BE2C (cell line): Measurements from ENCODE around the gene ZDHHC17.

ENCODE experiments used
- DNase-seq: peaks from one replicate; pipeline ENCODE4 v3.0.0-alpha.2; 2020
- H3K27me3 ChIP-seq: fragments of 250-450 bp; sonication (Bioruptor Pico); 2 replicates; pipeline ENCODE4 v1.5.1; 2020; ENCODE audit warnings: mild to moderate bottlenecking
- H3K36me3 ChIP-seq: fragments of 250-450 bp; sonication (Bioruptor Pico); 2 replicates; pipeline ENCODE4 v1.5.1; 2020; ENCODE audit warnings: mild to moderate bottlenecking
- H3K4me1 ChIP-seq: fragments of 250-450 bp; sonication (Bioruptor Pico); 2 replicates; pipeline ENCODE4 v1.5.1; 2020
- H3K4me3 ChIP-seq: 2 replicates; pipeline ENCODE4 v1.5.1; 2011; ENCODE audit warnings: low read depth, low read length
- H3K9me3 ChIP-seq: fragments of 250-450 bp; sonication (Bioruptor Pico); 2 replicates; pipeline ENCODE4 v1.5.1; 2020
- CTCF ChIP-seq: IDR thresholded peaks from 2 replicates; pipeline ENCODE4 v1.5.1; 2012; ENCODE audit warnings: mild to moderate bottlenecking, low read depth, low read length

ZDHHC17 gene

GRCh38 chr12:76799362-76799761 is 35.4 kb downstream of the ZDHHC17 start:
- no peaks in the 10 kb centered on the region for H3K36me3 ChIP-seq
- no peaks in the 10 kb centered on the region; the same call in 1 of the 2 replicates for H3K9me3 ChIP-seq
- TF ChIP-seq CTCF, result no peak
- no peaks in the 10 kb centered on the region for H3K4me1 ChIP-seq
- DNase-seq, result no peak
- H3K27me3 ChIP-seq, result no peaks in the 10 kb centered on the region
- no peak overlapping the region for H3K4me3 ChIP-seq

- no peak for DNase-seq
- H3K9me3 ChIP-seq, result no peaks in the 10 kb centered on the region; the same call in 1 of the 2 replicates
- no peak overlapping the region for H3K4me3 ChIP-seq
- no peak for TF ChIP-seq CTCF
- peaks cover 11% of the 10 kb centered on the region for H3K36me3 ChIP-seq
- H3K4me1 ChIP-seq, result no peaks in the 10 kb centered on the region
- no peaks in the 10 kb centered on the region for H3K27me3 ChIP-seq
Observed at GRCh38 chr12:76802060-76802459, 38.1 kb downstream of the ZDHHC17 start.

- Histone ChIP-seq H3K4me1 (no peaks in the 10 kb centered on the region), H3K9me3 (no peaks in the 10 kb centered on the region; the same call in 1 of the 2 replicates), H3K4me3 (no peak overlapping the region), H3K27me3 (no peaks in the 10 kb centered on the region), H3K36me3 (peaks cover 12% of the 10 kb centered on the region)
- TF ChIP-seq CTCF, result no peak
- no peak for DNase-seq
Observed at GRCh38 chr12:76804435-76804976, 40.6 kb downstream of the ZDHHC17 start.

- no peaks in the 10 kb centered on the region for H3K4me1 ChIP-seq
- H3K27me3 ChIP-seq, result no peaks in the 10 kb centered on the region
- no peak for TF ChIP-seq CTCF
- peaks cover 10% of the 10 kb centered on the region for H3K36me3 ChIP-seq
- H3K4me3 ChIP-seq, result no peak overlapping the region
- no peak for DNase-seq
- H3K9me3 ChIP-seq, result no peaks in the 10 kb centered on the region
Observed at GRCh38 chr12:76810671-76811419, 46.9 kb downstream of the ZDHHC17 start.

GRCh38 chr12:76811976-76812375 is 48.1 kb downstream of the ZDHHC17 start:
- Histone ChIP-seq H3K9me3 (no peaks in the 10 kb centered on the region), H3K4me3 (no peak overlapping the region), H3K4me1 (no peaks in the 10 kb centered on the region), H3K27me3 (no peaks in the 10 kb centered on the region), H3K36me3 (peaks cover 6% of the 10 kb centered on the region)
- DNase-seq, result no peak
- TF ChIP-seq CTCF, result no peak

- H3K4me1 ChIP-seq, result no peaks in the 10 kb centered on the region
- no peak for TF ChIP-seq CTCF
- no peaks in the 10 kb centered on the region for H3K27me3 ChIP-seq
- no peak for DNase-seq
- H3K9me3 ChIP-seq, result no peaks in the 10 kb centered on the region
- H3K36me3 ChIP-seq, result peaks cover 6% of the 10 kb centered on the region; the same call in 1 of the 2 replicates
- H3K4me3 ChIP-seq, result no peak overlapping the region
Observed at GRCh38 chr12:76813265-76813664, 49.4 kb downstream of the ZDHHC17 start.
